ENCODE data around the gene DEK.
A peak's percentile ranks its signal among the peaks of the same experiment; 100 is the strongest.

DEK gene

DNA sequence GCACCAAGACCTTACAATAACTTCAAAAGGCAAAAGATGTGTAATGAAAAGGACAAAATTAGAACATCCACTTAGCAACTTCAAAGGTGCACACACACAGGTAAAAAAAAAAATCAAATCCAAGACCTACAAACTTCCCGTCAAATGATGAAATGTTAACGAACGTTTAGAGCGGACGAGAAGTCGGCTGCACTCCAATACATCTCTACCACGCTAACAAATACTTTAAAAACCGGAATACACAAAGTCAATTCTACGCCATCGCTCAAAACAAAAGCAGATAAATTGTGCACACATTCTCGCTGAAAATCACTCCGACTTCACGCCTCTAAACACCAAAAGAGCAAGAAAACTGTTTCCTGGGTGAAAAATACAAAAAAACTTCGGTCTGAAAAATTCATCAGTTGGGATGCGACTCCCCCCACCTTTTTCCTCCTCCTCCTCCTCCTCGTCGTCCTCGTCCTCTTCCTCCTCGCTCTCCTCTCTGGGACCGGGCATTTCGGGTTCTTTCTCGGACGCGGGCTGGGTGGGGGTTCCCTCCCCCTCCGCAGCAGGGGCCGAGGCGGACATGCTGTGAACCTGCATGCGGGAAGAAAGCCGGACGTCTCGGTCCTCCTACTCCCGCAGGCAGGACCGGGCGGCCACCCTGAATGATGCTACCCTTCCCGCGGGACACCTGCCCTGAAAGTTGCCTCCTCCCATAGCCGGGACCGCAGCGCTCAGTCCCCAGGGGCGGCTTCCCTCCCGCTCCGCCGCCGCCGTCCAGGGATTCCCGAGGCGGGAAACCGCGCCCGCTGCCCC, 712 bp downstream of the DEK start:
- H3K4me2 ChIP-seq (ENCODE audit: low read length) = peak overlapping the region; percentile 86
- H3K27me3 ChIP-seq (ENCODE audit: low read depth, low read length) = no peaks in the 10 kb centered on the region
- peaks cover 35% of the 10 kb centered on the region for H3K4me1 ChIP-seq (ENCODE audit: low read length)
- peak overlapping the region; percentile 100 for H3K27ac ChIP-seq (ENCODE audit: low read length)
- H2AFZ ChIP-seq (ENCODE audit: low read depth, low read length) = no peak overlapping the region
- H3K9ac ChIP-seq (ENCODE audit: low read length) = peak overlapping the region; percentile 99
- H3K79me2 ChIP-seq (ENCODE audit: low read length) = peaks cover 71% of the 10 kb centered on the region
- H3K4me3 ChIP-seq (ENCODE audit: low read length) = peak overlapping the region; percentile 94
- TF ChIP-seq, protein P1, sequence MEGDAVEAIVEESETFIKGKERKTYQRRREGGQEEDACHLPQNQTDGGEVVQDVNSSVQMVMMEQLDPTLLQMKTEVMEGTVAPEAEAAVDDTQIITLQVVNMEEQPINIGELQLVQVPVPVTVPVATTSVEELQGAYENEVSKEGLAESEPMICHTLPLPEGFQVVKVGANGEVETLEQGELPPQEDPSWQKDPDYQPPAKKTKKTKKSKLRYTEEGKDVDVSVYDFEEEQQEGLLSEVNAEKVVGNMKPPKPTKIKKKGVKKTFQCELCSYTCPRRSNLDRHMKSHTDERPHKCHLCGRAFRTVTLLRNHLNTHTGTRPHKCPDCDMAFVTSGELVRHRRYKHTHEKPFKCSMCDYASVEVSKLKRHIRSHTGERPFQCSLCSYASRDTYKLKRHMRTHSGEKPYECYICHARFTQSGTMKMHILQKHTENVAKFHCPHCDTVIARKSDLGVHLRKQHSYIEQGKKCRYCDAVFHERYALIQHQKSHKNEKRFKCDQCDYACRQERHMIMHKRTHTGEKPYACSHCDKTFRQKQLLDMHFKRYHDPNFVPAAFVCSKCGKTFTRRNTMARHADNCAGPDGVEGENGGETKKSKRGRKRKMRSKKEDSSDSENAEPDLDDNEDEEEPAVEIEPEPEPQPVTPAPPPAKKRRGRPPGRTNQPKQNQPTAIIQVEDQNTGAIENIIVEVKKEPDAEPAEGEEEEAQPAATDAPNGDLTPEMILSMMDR (IDR thresholded peaks at IDR 0.05; ENCODE audit: low read depth, low read length) = no peak
- no peak for TF ChIP-seq EZH2phosphoT487 (IDR thresholded peaks at IDR 0.05; ENCODE audit: low read depth)
- peaks cover 29% of the 10 kb centered on the region for H3K36me3 ChIP-seq (replicated peaks; ENCODE audit: low read depth, low read length)
- peaks cover 13% of the 10 kb centered on the region for H4K20me1 ChIP-seq (ENCODE audit: insufficient read depth, low read length)
- no peaks in the 10 kb centered on the region for H3K9me3 ChIP-seq (ENCODE audit: insufficient read depth, low read length)

DNA sequence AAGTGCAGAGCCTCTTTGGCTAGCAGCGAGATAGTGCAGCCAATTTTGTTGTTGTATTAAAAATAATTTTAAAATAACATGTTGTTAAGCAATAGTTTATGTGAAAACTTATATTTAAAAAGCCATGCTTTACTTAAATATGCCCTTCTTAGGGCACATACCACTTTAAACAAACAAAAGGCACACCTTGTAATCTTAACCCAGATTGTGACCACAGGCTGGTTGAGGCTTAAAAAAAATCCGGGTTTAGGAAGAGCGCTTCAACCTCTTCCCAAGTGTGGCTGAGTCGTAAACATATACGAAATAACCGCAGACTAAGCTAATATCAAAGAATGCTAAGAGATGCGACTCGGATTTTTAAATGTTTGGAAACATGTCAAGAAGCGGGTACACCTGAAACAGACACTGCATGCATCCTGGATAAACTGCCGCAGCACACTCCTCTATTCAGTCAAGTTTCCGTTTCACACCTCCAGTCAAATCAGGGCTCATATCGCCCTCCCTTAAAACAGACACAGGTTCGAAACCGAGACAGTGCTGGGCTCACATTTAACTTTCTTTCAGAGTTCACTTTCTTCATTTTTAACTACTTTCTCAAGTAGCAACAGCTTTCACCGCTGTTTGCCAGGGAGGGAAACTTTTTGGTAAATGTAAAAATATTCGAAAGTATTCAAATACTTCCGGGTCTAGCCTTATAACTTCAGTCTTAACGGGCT, 1.5 kb downstream of the DEK start:
- Histone ChIP-seq H3K4me3 (ENCODE audit: low read length) (peak overlapping the region; percentile 94), H3K4me1 (ENCODE audit: low read length) (peaks cover 42% of the 10 kb centered on the region), H3K27me3 (ENCODE audit: low read depth, low read length) (no peaks in the 10 kb centered on the region), H3K36me3 (replicated peaks; ENCODE audit: low read depth, low read length) (peaks cover 32% of the 10 kb centered on the region), H3K9me3 (ENCODE audit: insufficient read depth, low read length) (no peaks in the 10 kb centered on the region), H3K9ac (ENCODE audit: low read length) (peak overlapping the region; percentile 99), H2AFZ (ENCODE audit: low read depth, low read length) (no peak overlapping the region), H3K27ac (ENCODE audit: low read length) (peak overlapping the region; percentile 100), H3K4me2 (ENCODE audit: low read length) (peak overlapping the region; percentile 86), H4K20me1 (ENCODE audit: insufficient read depth, low read length) (peaks cover 20% of the 10 kb centered on the region), H3K79me2 (ENCODE audit: low read length) (peaks cover 78% of the 10 kb centered on the region)
- TF ChIP-seq, protein P1 (IDR thresholded peaks at IDR 0.05; ENCODE audit: low read depth, low read length) = no peak
- TF ChIP-seq EZH2phosphoT487 (IDR thresholded peaks at IDR 0.05; ENCODE audit: low read depth) = no peak

DNA sequence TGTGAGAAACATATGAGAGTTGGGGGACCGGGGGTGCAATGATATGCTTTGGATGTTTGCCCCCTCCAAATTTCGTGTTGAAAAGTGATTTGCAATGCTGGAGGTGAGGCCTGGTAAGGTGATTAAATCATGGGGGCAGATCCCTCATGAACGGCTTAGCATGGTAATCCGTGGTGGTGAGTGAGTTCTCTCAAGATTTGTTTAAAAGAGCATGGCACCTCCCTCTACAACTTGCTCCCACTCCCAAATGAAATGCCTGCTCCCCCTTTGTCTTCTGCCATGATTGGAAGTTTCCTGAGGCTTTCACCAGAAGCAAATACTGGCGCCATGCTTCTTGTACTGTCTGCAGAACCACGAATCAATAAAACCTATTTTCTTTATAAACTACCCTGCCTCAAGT, 2.5 kb downstream of the DEK start:
- H4K20me1 ChIP-seq (ENCODE audit: insufficient read depth, low read length) = peaks cover 30% of the 10 kb centered on the region

More for the DNA sequence above, 2.5 kb downstream of the DEK start:
- Histone ChIP-seq H3K79me2 (ENCODE audit: low read length) (peaks cover 88% of the 10 kb centered on the region), H2AFZ (ENCODE audit: low read depth, low read length) (no peak overlapping the region), H3K4me2 (ENCODE audit: low read length) (peak overlapping the region; percentile 86), H3K27me3 (ENCODE audit: low read depth, low read length) (no peaks in the 10 kb centered on the region), H3K9ac (ENCODE audit: low read length) (peak overlapping the region; percentile 99), H3K9me3 (ENCODE audit: insufficient read depth, low read length) (no peaks in the 10 kb centered on the region), H3K4me1 (ENCODE audit: low read length) (peaks cover 43% of the 10 kb centered on the region), H3K36me3 (replicated peaks; ENCODE audit: low read depth, low read length) (peaks cover 42% of the 10 kb centered on the region), H3K4me3 (ENCODE audit: low read length) (peak overlapping the region; percentile 94), H3K27ac (ENCODE audit: low read length) (peak overlapping the region; percentile 100)
- TF ChIP-seq EZH2phosphoT487 (IDR thresholded peaks at IDR 0.05; ENCODE audit: low read depth) = no peak
- TF ChIP-seq, protein P1 (IDR thresholded peaks at IDR 0.05; ENCODE audit: low read depth, low read length) = no peak

Data from OCI-LY3 (cell line).